Measurements from ENCODE around the gene CAPN1. TPM values are rescaled to one million over a fixed set of nuclear protein-coding genes. Genes with fewer than 3 reads are reported as not detected.

The CAPN1 gene
- total RNA-seq, 1 experiment from 2014 or later = 175 TPM

GRCh38 chr11:65157336-65157735 is 24.4 kb upstream of the CAPN1 start:
- Histone ChIP-seq H3K9me3 (ENCODE audit: control insufficient read depth, low read depth, low read length) (no peaks in the 10 kb centered on the region), H4K91ac (ENCODE audit: insufficient read length, low read depth, low read length) (no peak overlapping the region), H3K4me2 (ENCODE audit: insufficient read depth, insufficient read length, low read length) (no peak overlapping the region), H2BK5ac (ENCODE audit: insufficient read length, low read length) (no peak overlapping the region), H2AFZ (ENCODE audit: low read length) (no peak overlapping the region), H3K56ac (ENCODE audit: insufficient read length, low read depth, low read length) (no peak overlapping the region), H2AK5ac (ENCODE audit: insufficient read length, low read length) (no peak overlapping the region), H3T11ph (ENCODE audit: low read length) (no peak overlapping the region), H3K14ac (ENCODE audit: insufficient read depth, low read length) (no peak overlapping the region), H3K4ac (ENCODE audit: low read depth, low read length) (no peak overlapping the region), H3K9ac (ENCODE audit: extremely low read depth, insufficient read length, low read length) (no peak overlapping the region), H3K27me3 (ENCODE audit: insufficient read depth, low read length) (no peaks in the 10 kb centered on the region), H3K4me1 (ENCODE audit: insufficient read depth, low read length) (no peaks in the 10 kb centered on the region), H2BK15ac (ENCODE audit: low read depth, low read length) (no peak overlapping the region; the same call in 1 of the 2 replicates), H4K5ac (ENCODE audit: insufficient read length, low read depth, low read length) (no peak overlapping the region), H3K79me2 (ENCODE audit: insufficient read depth, low read length) (no peaks in the 10 kb centered on the region), H2BK12ac (ENCODE audit: insufficient read length, low read depth, low read length) (no peak overlapping the region), H2BK120ac (ENCODE audit: low read depth, low read length, poor library complexity, severe bottlenecking) (no peak overlapping the region), H3K27ac (ENCODE audit: insufficient read length, low read depth, low read length) (no peak overlapping the region), H2BK20ac (ENCODE audit: low read depth, low read length, poor library complexity, severe bottlenecking) (no peak overlapping the region), H3K79me1 (ENCODE audit: insufficient read depth, low read depth, low read length, poor library complexity, severe bottlenecking) (no peaks in the 10 kb centered on the region), H3K23me2 (ENCODE audit: insufficient read length, low read depth, low read length, poor library complexity, severe bottlenecking) (no peaks in the 10 kb centered on the region), H4K20me1 (ENCODE audit: control insufficient read depth, insufficient read depth, insufficient read length) (no peaks in the 10 kb centered on the region), H3K18ac (ENCODE audit: insufficient read length, low read depth, low read length) (no peak overlapping the region), H4K8ac (replicated peaks; ENCODE audit: insufficient read length, low read depth, low read length) (no peak overlapping the region), H3K23ac (ENCODE audit: insufficient read length, low read depth, low read length) (no peak overlapping the region)
- H3K4me3 Mint-ChIP-seq = no peak overlapping the region
- H3K27ac Mint-ChIP-seq = no peak overlapping the region; a peak in 1 of 7 replicates
- no peak for TF ChIP-seq CTCF (conservative IDR thresholded peaks at IDR 0.05)
- H3K9me3 Mint-ChIP-seq = no peaks in the 10 kb centered on the region
- no peak for DNase-seq
- peaks cover 13% of the 10 kb centered on the region for H3K27me3 Mint-ChIP-seq (ENCODE audit: low read depth)
- no peaks in the 10 kb centered on the region for H3K4me1 Mint-ChIP-seq
- H3K36me3 Mint-ChIP-seq (ENCODE audit: insufficient read depth in 1 of 3, low read depth in 3 of 3) = no peaks in the 10 kb centered on the region
- WGBS (ENCODE audit: extremely low coverage, insufficient read length, low lambda C conversion rate) = no CpG with 5 or more reads among the region's 3 CpGs

Measured in H9 (cell line).